ENCODE data around the gene C1QTNF6.

DNA sequence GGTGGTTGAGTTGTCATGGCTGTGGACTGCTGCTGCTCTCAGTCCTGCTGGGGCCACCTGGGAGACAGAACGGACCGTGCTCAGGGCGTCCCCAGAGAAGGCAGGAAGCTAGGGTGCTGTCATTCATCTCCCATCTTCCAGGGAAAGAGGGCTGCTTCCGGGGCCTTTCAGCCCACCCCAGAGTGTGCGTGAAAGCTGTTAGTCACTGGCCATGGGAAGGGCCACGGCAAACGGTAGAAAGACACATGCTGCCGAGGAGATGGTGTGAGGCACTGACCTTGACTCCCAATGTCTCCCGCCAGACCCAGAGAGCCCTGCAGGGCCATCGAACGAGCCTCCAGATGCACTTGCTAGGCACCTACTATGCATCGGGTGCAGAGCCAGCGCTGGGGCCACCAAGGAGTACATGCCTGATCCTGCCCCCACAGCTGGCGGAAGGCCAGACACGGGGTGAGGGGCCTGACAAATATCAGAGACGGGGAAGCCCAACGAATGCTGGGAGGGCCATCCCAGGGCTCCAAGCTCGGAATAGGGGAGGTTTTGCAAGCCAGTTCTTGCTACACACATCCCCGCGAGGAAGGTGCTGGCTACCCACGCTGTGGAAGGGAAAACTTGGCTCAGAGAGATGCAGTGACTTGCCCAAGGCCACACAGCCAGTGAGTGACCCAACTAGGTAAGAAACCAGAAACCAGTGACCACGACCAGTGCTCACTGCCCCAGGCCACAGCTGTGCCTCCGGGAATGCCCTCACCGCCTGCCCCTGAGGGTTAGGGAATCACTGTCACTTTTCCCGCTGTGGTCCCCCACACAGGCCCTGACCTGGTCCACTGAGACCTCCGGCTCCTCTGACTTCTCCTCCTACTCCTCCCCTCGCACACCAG lies 45.9 kb upstream of the C1QTNF6 start:
- TF ChIP-seq TAF1 (IDR thresholded peaks at IDR 0.05; ENCODE audit: borderline replicate concordance, insufficient read depth, low read length) (no peak), REST (IDR thresholded peaks at IDR 0.05; ENCODE audit: insufficient read depth in 1 of 2, low read depth in 2 of 2, low read length in 2 of 2) (no peak), POLR2AphosphoS5 (IDR thresholded peaks at IDR 0.05; ENCODE audit: low read depth, low read length) (no peak)

All from PFSK-1 (cell line).